Effector memory CD8-positive, alpha-beta T cell (primary cell): ENCODE measurements around the gene INTS15.

Source experiments
- ATAC-seq: fragments of 150-1000 bp; cut with Tn5 transposase; replicated peaks from 2 replicates; pipeline ENCODE4 v1.10.0; 2021; ENCODE audit warnings: mild to moderate bottlenecking, moderate library complexity
- DNase-seq, 3 experiments: peaks; one replicate each; pipeline ENCODE4 v3.0.0; 2021
- H3K27ac Mint-ChIP-seq, 2 donors: one replicate each; pipeline ENCODE4 v1.8.0; 2022; ENCODE audit warnings: mild to moderate bottlenecking in 2 of 2, mixed read lengths in 2 of 2, moderate library complexity in 2 of 2
- H3K27me3 Mint-ChIP-seq, 2 donors: one replicate each; pipeline ENCODE4 v1.8.0; 2022; ENCODE audit warnings: mixed read lengths in 2 of 2
- H3K36me3 Mint-ChIP-seq: one replicate; pipeline ENCODE4 v1.8.0; 2022; ENCODE audit warnings: mild to moderate bottlenecking, moderate library complexity, mixed read lengths; ENCODE audit not compliant: insufficient read depth
- H3K4me1 Mint-ChIP-seq, 2 donors: one replicate each; pipeline ENCODE4 v1.8.0; 2022; ENCODE audit warnings: low read depth in 2 of 2, mixed read lengths in 2 of 2
- H3K4me3 Mint-ChIP-seq, 2 donors: one replicate each; pipeline ENCODE4 v1.8.0; 2022; ENCODE audit warnings: mild to moderate bottlenecking in 2 of 2, mixed read lengths in 2 of 2, moderate library complexity in 2 of 2
- H3K9me3 Mint-ChIP-seq, 2 donors: one replicate each; pipeline ENCODE4 v1.8.0; 2022; ENCODE audit warnings: mixed read lengths in 2 of 2
- total RNA-seq, 9 experiments: gene quantifications; one replicate each; lab custom pipeline; 2026; lab: John Stamatoyannopoulos, UW

INTS15 gene
- 33.6 to 44.9 (median 40.2) reads per million in 9 experiments for total RNA-seq

DNA sequence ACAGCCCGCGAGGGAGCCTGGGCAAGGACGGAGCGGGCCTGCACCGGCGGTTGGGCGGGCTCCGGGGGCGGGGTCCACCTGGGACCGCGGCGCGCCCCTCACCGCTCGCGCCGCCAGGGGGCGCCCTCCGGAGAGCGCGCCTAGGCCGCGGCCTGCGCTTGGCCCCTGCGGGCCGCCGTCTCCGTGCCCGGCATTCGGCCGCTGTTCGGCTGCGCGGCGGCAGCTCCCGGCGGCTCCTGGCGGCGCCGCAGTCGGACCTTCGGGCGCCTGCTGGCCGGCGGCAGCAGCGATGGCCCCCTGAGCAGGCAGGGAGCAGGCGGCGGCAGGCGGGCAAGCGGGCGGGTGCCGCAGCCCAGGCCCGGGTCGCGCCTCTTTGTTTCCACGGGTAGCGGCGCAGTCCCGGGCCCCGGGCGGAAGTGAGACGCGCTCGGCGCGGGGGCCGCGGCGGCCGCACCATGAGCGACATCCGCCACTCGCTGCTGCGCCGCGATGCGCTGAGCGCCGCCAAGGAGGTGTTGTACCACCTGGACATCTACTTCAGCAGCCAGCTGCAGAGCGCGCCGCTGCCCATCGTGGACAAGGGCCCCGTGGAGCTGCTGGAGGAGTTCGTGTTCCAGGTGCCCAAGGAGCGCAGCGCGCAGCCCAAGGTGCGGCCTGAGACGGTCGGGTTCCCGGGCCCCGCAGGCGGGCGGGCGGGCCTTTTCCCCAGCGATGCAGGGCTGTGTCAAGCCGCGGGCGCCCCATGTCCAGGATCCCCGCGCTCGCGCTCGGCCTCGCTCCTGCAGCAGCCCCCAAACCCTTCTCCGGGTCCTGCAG lies at the start of gene INTS15:
TSS of gene INTS15 (plus strand) at position 193 of the 816 bp plus-strand sequence. CDS start at position 456, 263 bp downstream.
- Mint-ChIP-seq H3K4me1 (peaks cover 7 to 11% of the 10 kb centered on the region in 2 donors), H3K27me3 (no peaks in the 10 kb centered on the region), H3K27ac (peak within 1 kb of the TSS; percentile 89 to 94), H3K9me3 (no peaks in the 10 kb centered on the region), H3K4me3 (peak within 1 kb of the TSS; percentile 88 to 93), H3K36me3 (peaks cover 60% of the 10 kb centered on the region)
- peak; percentile 88 for ATAC-seq
- peak; percentile 79 to 87 (median 82) for DNase-seq

- ATAC-seq (no peak), DNase-seq (no peak)
- Mint-ChIP-seq H3K27me3 (peaks cover 18 to 23% of the 10 kb centered on the region in 2 donors), H3K4me1 (no peaks in the 10 kb centered on the region), H3K36me3 (no peaks in the 10 kb centered on the region), H3K27ac (no peak overlapping the region), H3K4me3 (no peak overlapping the region), H3K9me3 (no peaks in the 10 kb centered on the region)
Observed at GRCh38 chr7:6542368-6542767, 47.5 kb upstream of the INTS15 start.

GRCh38 chr7:6545398-6546126 lies 44.3 kb upstream of the INTS15 start:
- H3K9me3 Mint-ChIP-seq: no peaks in the 10 kb centered on the region
- no peaks in the 10 kb centered on the region for H3K4me1 Mint-ChIP-seq
- no peak overlapping the region for H3K27ac Mint-ChIP-seq
- no peak overlapping the region for H3K4me3 Mint-ChIP-seq
- no peaks in the 10 kb centered on the region for H3K36me3 Mint-ChIP-seq
- no peak for DNase-seq
- ATAC-seq: no peak
- peaks cover 4 to 9% of the 10 kb centered on the region in 2 donors for H3K27me3 Mint-ChIP-seq

- Mint-ChIP-seq H3K27me3 (peaks cover 4 to 9% of the 10 kb centered on the region in 2 donors), H3K9me3 (no peaks in the 10 kb centered on the region), H3K27ac (no peak overlapping the region), H3K4me3 (no peak overlapping the region), H3K4me1 (no peaks in the 10 kb centered on the region), H3K36me3 (no peaks in the 10 kb centered on the region)
- ATAC-seq (no peak), DNase-seq (no peak)
Observed at GRCh38 chr7:6546498-6547251, 43.1 kb upstream of the INTS15 start.

- Mint-ChIP-seq H3K4me3 (no peak overlapping the region), H3K27me3 (peaks cover 4 to 9% of the 10 kb centered on the region in 2 donors), H3K4me1 (no peaks in the 10 kb centered on the region), H3K9me3 (no peaks in the 10 kb centered on the region), H3K36me3 (no peaks in the 10 kb centered on the region), H3K27ac (no peak overlapping the region)
- DNase-seq (no peak), ATAC-seq (no peak)
Observed at GRCh38 chr7:6547400-6547799, 42.4 kb upstream of the INTS15 start.

DNA sequence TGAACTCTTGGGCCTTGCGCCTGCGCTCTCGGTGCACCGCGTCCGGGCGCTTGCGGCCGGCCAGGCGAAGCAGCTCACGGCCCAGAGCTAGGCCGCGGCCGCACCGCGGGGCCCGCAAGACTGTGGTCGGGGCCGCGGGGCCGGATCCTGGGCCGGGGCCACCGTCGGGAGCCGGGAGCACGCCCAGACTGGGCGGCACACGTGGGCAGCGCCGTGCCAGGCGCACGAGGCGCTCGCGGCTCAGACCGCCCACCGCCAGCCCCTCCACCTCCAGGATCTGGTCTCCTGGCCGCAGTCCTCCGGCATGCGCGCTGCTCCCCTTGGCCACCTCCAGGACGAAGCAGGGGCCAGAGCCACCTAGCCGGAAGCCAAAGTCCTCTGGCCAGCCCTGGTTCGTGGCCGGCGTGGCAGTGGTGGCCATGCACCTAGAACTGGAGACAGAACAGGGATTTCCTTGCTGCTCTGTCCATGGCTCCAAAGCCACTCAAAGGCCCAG lies 38.8 kb upstream of the INTS15 start, which contains the start of gene GRID2IP:
TSS of gene GRID2IP (minus strand) at position 446 of the 496 bp plus-strand sequence. CDS start at position 421, 25 bp downstream.
- H3K4me1 Mint-ChIP-seq: peaks cover 0 to 2% of the 10 kb centered on the region in 2 donors
- no peaks in the 10 kb centered on the region for H3K9me3 Mint-ChIP-seq
- no peak within 1 kb of the TSS for H3K27ac Mint-ChIP-seq
- no peak within 1 kb of the TSS for H3K4me3 Mint-ChIP-seq
- DNase-seq (no peak), ATAC-seq (no peak)
- H3K27me3 Mint-ChIP-seq: peaks cover 0 to 4% of the 10 kb centered on the region in 2 donors
- H3K36me3 Mint-ChIP-seq: no peaks in the 10 kb centered on the region

- Mint-ChIP-seq H3K4me1 (peaks cover 0 to 2% of the 10 kb centered on the region in 2 donors), H3K27ac (no peak overlapping the region), H3K4me3 (no peak overlapping the region), H3K36me3 (no peaks in the 10 kb centered on the region), H3K27me3 (no peaks in the 10 kb centered on the region), H3K9me3 (no peaks in the 10 kb centered on the region)
- no peak for DNase-seq
- no peak for ATAC-seq
Observed at GRCh38 chr7:6553448-6554044, 36.3 kb upstream of the INTS15 start.

GRCh38 chr7:6554848-6555247 lies 35.0 kb upstream of the INTS15 start:
- peaks cover 0 to 2% of the 10 kb centered on the region in 2 donors for H3K4me1 Mint-ChIP-seq
- no peaks in the 10 kb centered on the region for H3K36me3 Mint-ChIP-seq

GRCh38 chr7:6556196-6556595 lies 33.6 kb upstream of the INTS15 start:
- peaks cover 0 to 2% of the 10 kb centered on the region in 2 donors for H3K4me1 Mint-ChIP-seq
- no peak overlapping the region for H3K4me3 Mint-ChIP-seq
- ATAC-seq (no peak), DNase-seq (no peak)
- H3K27ac Mint-ChIP-seq: no peak overlapping the region
- H3K27me3 Mint-ChIP-seq: peaks cover 10 to 11% of the 10 kb centered on the region in 2 donors
- no peaks in the 10 kb centered on the region for H3K9me3 Mint-ChIP-seq
- H3K36me3 Mint-ChIP-seq: no peaks in the 10 kb centered on the region

More at GRCh38 chr7:6554848-6555247, 35.0 kb upstream of the INTS15 start:
- H3K4me3 Mint-ChIP-seq: peak overlapping the region in 1 of 2 donors; percentile 36
- H3K9me3 Mint-ChIP-seq: no peaks in the 10 kb centered on the region
- H3K27ac Mint-ChIP-seq: no peak overlapping the region
- peaks cover 5 to 6% of the 10 kb centered on the region in 2 donors for H3K27me3 Mint-ChIP-seq
- no peak for DNase-seq
- no peak for ATAC-seq

DNA sequence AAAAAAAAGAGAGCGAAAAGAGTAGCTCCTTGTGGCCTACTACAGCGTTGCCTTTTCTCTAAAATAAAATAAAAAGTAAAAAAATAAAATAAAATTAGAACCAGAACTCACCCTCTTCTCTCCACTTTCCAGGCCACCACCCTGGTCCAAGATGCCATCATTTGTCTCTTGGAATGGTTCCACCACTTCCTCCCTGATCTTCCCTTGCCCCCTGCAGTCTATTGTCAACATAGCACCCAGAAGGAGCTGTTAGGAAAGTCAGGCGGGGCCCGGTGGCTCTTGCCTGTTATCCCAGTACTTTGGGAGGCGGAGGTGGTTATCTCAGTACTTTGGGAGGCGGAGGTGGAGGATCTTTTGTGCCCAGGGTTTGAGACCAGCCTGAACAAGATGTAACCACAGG lies 31.0 kb upstream of the INTS15 start:
- H3K27ac Mint-ChIP-seq: no peak overlapping the region
- peaks cover 0 to 2% of the 10 kb centered on the region in 2 donors for H3K4me1 Mint-ChIP-seq
- DNase-seq: peak in 1 of 3 experiments; percentile 16
- ATAC-seq: peak; percentile 27
- no peaks in the 10 kb centered on the region for H3K36me3 Mint-ChIP-seq
- peaks cover 10 to 11% of the 10 kb centered on the region in 2 donors for H3K27me3 Mint-ChIP-seq
- H3K4me3 Mint-ChIP-seq: no peak overlapping the region
- H3K9me3 Mint-ChIP-seq: no peaks in the 10 kb centered on the region

DNA sequence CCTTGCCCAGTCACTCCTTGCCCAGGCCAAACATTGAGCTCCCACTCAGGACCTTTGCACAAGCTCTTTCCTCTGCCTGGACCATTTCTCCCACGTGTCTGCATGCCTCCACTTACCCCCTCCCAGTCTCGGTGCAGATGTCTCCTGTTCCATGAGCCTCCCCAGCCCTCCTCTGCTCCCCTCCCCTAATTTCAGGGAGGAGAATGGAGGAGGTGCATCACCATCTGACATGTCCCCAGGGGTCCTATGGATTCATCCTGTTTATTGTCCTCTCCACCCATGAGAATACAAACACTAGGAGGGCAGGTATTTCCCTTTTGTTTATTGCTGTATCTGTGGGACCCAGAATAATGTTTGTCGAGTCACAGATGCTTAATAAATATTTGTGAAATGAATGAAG lies 29.9 kb upstream of the INTS15 start:
- peaks cover 10 to 11% of the 10 kb centered on the region in 2 donors for H3K27me3 Mint-ChIP-seq
- no peak overlapping the region for H3K4me3 Mint-ChIP-seq
- H3K27ac Mint-ChIP-seq: no peak overlapping the region
- H3K4me1 Mint-ChIP-seq: peaks cover 0 to 2% of the 10 kb centered on the region in 2 donors
- H3K36me3 Mint-ChIP-seq: no peaks in the 10 kb centered on the region
- H3K9me3 Mint-ChIP-seq: no peaks in the 10 kb centered on the region
- DNase-seq: no peak
- ATAC-seq: no peak

DNA sequence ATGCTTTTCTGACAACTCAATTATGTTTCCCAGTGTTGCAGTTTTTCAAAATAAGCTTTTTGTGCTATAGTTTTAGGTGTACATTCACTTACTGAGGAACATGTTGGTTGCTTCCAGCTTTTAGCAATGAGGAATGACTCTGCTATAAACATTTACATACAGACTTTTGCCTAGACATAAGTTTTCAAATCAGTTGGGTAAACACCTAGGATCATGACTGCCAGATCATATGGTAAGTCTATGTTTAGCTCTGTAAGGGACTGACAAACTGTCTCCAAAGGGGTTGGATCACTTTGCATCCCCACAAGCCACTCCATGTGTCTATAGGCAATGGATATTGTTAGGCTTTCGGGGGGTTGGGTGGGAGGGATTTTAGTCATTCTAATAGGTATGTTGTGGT lies 27.7 kb upstream of the INTS15 start:
- peaks cover 10 to 11% of the 10 kb centered on the region in 2 donors for H3K27me3 Mint-ChIP-seq
- DNase-seq (no peak), ATAC-seq (no peak)
- H3K4me3 Mint-ChIP-seq: no peak overlapping the region
- H3K27ac Mint-ChIP-seq: no peak overlapping the region
- peaks cover 0 to 1% of the 10 kb centered on the region in 2 donors for H3K4me1 Mint-ChIP-seq
- no peaks in the 10 kb centered on the region for H3K36me3 Mint-ChIP-seq
- no peaks in the 10 kb centered on the region for H3K9me3 Mint-ChIP-seq
